Adrenal gland (tissue), 12 donors: Measurements from ENCODE around the gene SYCP3. TPM values are rescaled to one million over a fixed set of nuclear protein-coding genes. Genes with fewer than 3 reads are reported as not detected.
A peak's percentile ranks its signal among the peaks of the same experiment; 100 is the strongest.

Source experiments
- DNase-seq, 7 donors: peaks; one replicate each; pipeline ENCODE4 v3.0.0-alpha.2; 2019 to 2020
- H3K27ac ChIP-seq, 5 donors: fragments of 200-600 bp; sonication (generic) in 4 of 5; 1 replicate in 3 of 5; 2 replicates in 2 of 5; pipeline versions ENCODE4 v1.5.1 to v1.8.0; 2016 to 2020; ENCODE audit warnings: mild to moderate bottlenecking in 1 of 5
- H3K27me3 ChIP-seq: fragments of 200-600 bp; 2 replicates; pipeline ENCODE4 v1.8.0; 2021
- H3K36me3 ChIP-seq, 2 donors: fragments of 200-600 bp; replicated peaks in 1 of 2; 1 replicate in 1 of 2; 2 replicates in 1 of 2; pipeline versions ENCODE4 v1.5.1 to v1.8.0; 2018 to 2022
- H3K4me1 ChIP-seq, 2 donors: fragments of 200-600 bp; replicated peaks in 1 of 2; 1 replicate in 1 of 2; 2 replicates in 1 of 2; pipeline versions ENCODE4 v1.5.1 to v1.8.0; 2018 to 2021
- H3K4me3 ChIP-seq, 4 donors: fragments of 200-600 bp; sonication (generic) in 3 of 4; one replicate each; pipeline ENCODE4 v1.5.1; 2016 to 2018
- H3K9me3 ChIP-seq, 3 donors: fragments of 200-600 bp; sonication (generic) in 1 of 3; replicated peaks in 1 of 3; 1 replicate in 2 of 3; 2 replicates in 1 of 3; pipeline versions ENCODE4 v1.5.1 to v1.8.0; 2016 to 2021
- CTCF ChIP-seq, 6 experiments: fragments of 450-650 bp in 4 of 6; fragments of 200-600 bp in 2 of 6; sonication (generic) in 1 of 6; IDR thresholded peaks; 1 replicate in 5 of 6; 2 replicates in 1 of 6; pipeline versions ENCODE4 v1.5.1 to v1.8.0; 2016 to 2021; ENCODE audit warnings: antibody characterized with exemption in 6 of 6, mild to moderate bottlenecking in 2 of 6, moderate library complexity in 1 of 6
- POLR2A ChIP-seq, 2 donors: fragments of 450-650 bp; IDR thresholded peaks; one replicate each; pipeline ENCODE4 v1.6.1; 2017; ENCODE audit warnings: antibody characterized with exemption in 2 of 2, mild to moderate bottlenecking in 2 of 2, moderate library complexity in 1 of 2
- whole genome bisulfite sequencing, 4 donors: extraction: QIAGEN DNeasy Blood & Tissue Kit in 2 of 4; methylation state at CpG; one replicate each; pipeline versions ENCODE4 v1.1.5 to v1.1.7; 2013 to 2017; 5-methylcytosine and 5-hydroxymethylcytosine counted together
- intact Hi-C, 2 donors: fragments of 100-400 bp; cut with DNase I; formaldehyde crosslinking; loops; one replicate each; pipeline versions ENCODE4 v1.14.1 to v1.15.0; 2022 to 2023
- polyA plus RNA-seq, 3 donors: library from polyadenylated mRNA; stranded (reverse); fragments of 200-250 nt in 2 of 3; fragments of 350-450 nt in 1 of 3; fragmentation: Illumina TruSeq in 1 of 3; extraction: RNeasy Lipid Tissue Mini Kit (QIAGEN cat#74804) in 1 of 3; gene quantifications; one replicate each; pipeline ENCODE4 v1.2.3, GENCODE V29; 2013 to 2014
- total RNA-seq, 9 donors: library from RNA; depleted of rRNA in 4 of 9; stranded (reverse); fragments of >200 nt in 4 of 9; fragments of 120-200 nt in 1 of 9; fragmentation: NEBNext Ultra II Directional in 1 of 9; extraction: Animal tissue kit (Norgen Biotek cat#: 25700) in 1 of 9; gene quantifications; one replicate each; pipeline versions ENCODE4 v1.1.0 to v1.2.4, GENCODE V29; 2013 to 2023
- donor health status: healthy with polysubstance abuse.
- donor health status: Bipolar disorder and iron deficiency.
- donor health status: DM: yes; HTN: yes; CAD: no.
- donor health status: DM: no; HTN: no; CAD: no.
- donor health status: DM: no; HTN: no; CAD: no.
- donor health status: DM: yes; HTN: yes; CAD: no.

SYCP3 gene
- total and polyA plus RNA-seq, 12 donors: 0.11 to 0.37 (median 0.18) TPM; not detected in 8

GRCh38 chr12:101775816-101776215, 36.6 kb upstream of the SYCP3 start:
- Histone ChIP-seq H3K36me3 (no peaks in the 10 kb centered on the region), H3K9me3 (no peaks in the 10 kb centered on the region), H3K4me1 (no peaks in the 10 kb centered on the region), H3K27me3 (no peaks in the 10 kb centered on the region), H3K27ac (no peak overlapping the region), H3K4me3 (no peak overlapping the region)
- no peak for DNase-seq
- WGBS, 4 donors: 61 to 77% (median 68%) methylated on average over 2 of the region's 2 CpGs
- intact Hi-C loops: no loop called here
- TF ChIP-seq POLR2A (IDR thresholded peaks at IDR 0.05) (no peak), CTCF (IDR thresholded peaks at IDR 0.05) (no peak)

GRCh38 chr12:101773650-101774162, 34.4 kb upstream of the SYCP3 start:
- Histone ChIP-seq H3K27ac (no peak overlapping the region), H3K4me3 (no peak overlapping the region), H3K36me3 (peaks cover 0 to 5% of the 10 kb centered on the region in 2 donors), H3K27me3 (no peaks in the 10 kb centered on the region), H3K9me3 (no peaks in the 10 kb centered on the region), H3K4me1 (no peaks in the 10 kb centered on the region)
- peak; percentile 54 to 83 (median 61) for DNase-seq
- TF ChIP-seq POLR2A (IDR thresholded peaks at IDR 0.05) (no peak), CTCF (IDR thresholded peaks at IDR 0.05) (peak; percentile 93 to 99 (median 94))
- intact Hi-C loops: loop anchor here in 1 of 2 donors (5.0 kb wide), 1 partner anchor 64 kb away; no protein-coding TSS in a partner anchor
- WGBS, 4 donors: 44 to 51% (median 47%) methylated on average over 2 of the region's 2 CpGs

- WGBS, 4 donors: 66 to 82% (median 75%) methylated on average over 5 of the region's 5 CpGs
- Histone ChIP-seq H3K9me3 (no peaks in the 10 kb centered on the region), H3K27me3 (no peaks in the 10 kb centered on the region), H3K27ac (no peak overlapping the region), H3K4me3 (no peak overlapping the region), H3K4me1 (no peaks in the 10 kb centered on the region), H3K36me3 (peaks cover 0 to 7% of the 10 kb centered on the region in 2 donors)
- TF ChIP-seq POLR2A (IDR thresholded peaks at IDR 0.05) (no peak), CTCF (IDR thresholded peaks at IDR 0.05) (no peak)
- DNase-seq: no peak
- intact Hi-C loops: loop anchor here in 1 of 2 donors (5.0 kb wide), 1 partner anchor 65 kb away; no protein-coding TSS in a partner anchor
These were observed 32.9 kb upstream of the SYCP3 start for GRCh38 chr12:101772012-101772775.

GRCh38 chr12:101769865-101770264, 30.6 kb upstream of the SYCP3 start:
- intact Hi-C loops: loop anchor here in 1 of 2 donors (5.0 kb wide), 1 partner anchor 67 kb away; no protein-coding TSS in a partner anchor
- 90 to 96% (median 90%) methylated on average over 5 of the region's 5 CpGs for WGBS, 4 donors
- Histone ChIP-seq H3K9me3 (no peaks in the 10 kb centered on the region), H3K4me3 (no peak overlapping the region), H3K27ac (no peak overlapping the region), H3K4me1 (no peaks in the 10 kb centered on the region), H3K36me3 (peaks cover 0 to 7% of the 10 kb centered on the region in 2 donors), H3K27me3 (no peaks in the 10 kb centered on the region)
- no peak for DNase-seq
- TF ChIP-seq CTCF (IDR thresholded peaks at IDR 0.05) (no peak), POLR2A (IDR thresholded peaks at IDR 0.05) (no peak)
